ENCODE results near the gene TUFT1. TPM values are rescaled to one million over a fixed set of nuclear protein-coding genes. Genes with fewer than 3 reads are reported as not detected.
A peak's percentile ranks its signal among the peaks of the same experiment; 100 is the strongest.
"Not testable (repeated sequence)": the region's sequence is repeated elsewhere in the genome, so short reads cannot be mapped to it uniquely, and the experiment has no call there.

The TUFT1 gene
- total RNA-seq, 1 donor = 5.4 TPM

DNA sequence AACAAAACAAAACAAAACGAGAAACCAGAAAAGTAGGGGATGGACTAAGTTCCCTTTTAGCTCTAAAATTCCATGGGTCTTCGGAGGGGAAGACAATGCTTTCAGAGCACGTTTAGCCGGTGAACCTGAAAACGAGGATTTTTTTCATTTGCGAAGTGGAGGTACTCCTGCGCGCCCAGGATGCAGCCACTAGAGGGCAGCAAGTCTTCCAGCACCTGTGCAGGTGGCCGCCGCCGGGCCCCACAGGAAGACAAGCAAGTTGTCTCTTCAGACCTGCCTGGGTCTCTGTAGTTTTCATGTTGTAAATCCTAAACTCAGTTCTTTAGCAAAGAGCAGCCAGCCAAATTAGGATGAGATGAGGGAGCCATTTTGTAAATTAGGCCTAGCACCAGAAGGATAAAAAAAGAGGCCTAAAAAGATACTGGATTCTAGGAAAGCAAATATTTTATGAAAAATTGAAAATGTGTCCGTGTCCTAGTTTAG, 54.1 kb downstream of the TUFT1 start:
- no peak overlapping the region for H3K4me3 ChIP-seq (ENCODE audit: low read depth, low read length)
- peak; percentile 38 for DNase-seq (ENCODE audit: low read depth)
- TF ChIP-seq, protein P1, sequence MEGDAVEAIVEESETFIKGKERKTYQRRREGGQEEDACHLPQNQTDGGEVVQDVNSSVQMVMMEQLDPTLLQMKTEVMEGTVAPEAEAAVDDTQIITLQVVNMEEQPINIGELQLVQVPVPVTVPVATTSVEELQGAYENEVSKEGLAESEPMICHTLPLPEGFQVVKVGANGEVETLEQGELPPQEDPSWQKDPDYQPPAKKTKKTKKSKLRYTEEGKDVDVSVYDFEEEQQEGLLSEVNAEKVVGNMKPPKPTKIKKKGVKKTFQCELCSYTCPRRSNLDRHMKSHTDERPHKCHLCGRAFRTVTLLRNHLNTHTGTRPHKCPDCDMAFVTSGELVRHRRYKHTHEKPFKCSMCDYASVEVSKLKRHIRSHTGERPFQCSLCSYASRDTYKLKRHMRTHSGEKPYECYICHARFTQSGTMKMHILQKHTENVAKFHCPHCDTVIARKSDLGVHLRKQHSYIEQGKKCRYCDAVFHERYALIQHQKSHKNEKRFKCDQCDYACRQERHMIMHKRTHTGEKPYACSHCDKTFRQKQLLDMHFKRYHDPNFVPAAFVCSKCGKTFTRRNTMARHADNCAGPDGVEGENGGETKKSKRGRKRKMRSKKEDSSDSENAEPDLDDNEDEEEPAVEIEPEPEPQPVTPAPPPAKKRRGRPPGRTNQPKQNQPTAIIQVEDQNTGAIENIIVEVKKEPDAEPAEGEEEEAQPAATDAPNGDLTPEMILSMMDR (IDR thresholded peaks at IDR 0.05; ENCODE audit: insufficient read depth, low read length) = peak; percentile 93

DNA sequence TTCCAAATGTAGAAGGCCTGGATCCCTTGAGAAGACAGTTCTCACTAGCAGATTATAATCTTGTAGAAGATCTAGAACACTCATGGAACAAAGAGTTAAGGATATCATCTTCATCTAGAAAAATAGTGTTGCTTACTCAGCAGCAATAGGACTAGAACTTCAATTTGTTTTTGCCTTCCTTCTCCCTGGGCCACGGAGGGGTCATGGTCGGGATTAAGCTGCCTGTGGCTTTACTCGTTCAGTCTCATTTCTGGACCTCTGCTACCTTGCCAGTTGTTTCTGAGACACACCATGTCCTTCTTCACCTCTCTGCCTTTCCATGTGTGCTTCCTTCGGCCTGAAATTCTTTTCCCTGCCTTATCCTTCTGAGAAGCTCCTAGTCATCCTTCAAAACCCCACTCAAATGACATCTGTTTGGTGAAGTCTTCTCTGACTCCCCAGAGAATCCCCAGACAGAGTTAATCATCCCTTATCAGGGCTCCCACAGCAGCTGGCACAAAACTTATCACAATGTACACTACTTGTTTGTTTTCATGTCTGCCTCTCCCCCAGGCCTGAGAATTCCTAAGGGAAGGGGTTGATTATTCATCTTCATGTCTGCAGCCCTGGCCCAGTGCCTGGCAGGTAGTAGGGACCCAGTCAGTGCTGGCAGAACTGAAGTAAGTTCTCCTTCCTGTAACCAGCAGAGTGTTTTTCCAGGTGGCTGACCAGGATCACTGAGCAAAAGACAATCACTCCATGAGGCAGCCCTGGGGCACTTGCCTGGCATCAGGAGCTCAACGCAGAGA, 56.3 kb downstream of the TUFT1 start:
- peak; percentile 36 for DNase-seq (ENCODE audit: low read depth)
- TF ChIP-seq, protein P1 (IDR thresholded peaks at IDR 0.05; ENCODE audit: insufficient read depth, low read length) = no peak
- no peak overlapping the region for H3K4me3 ChIP-seq (ENCODE audit: low read depth, low read length)

- H3K4me3 ChIP-seq (ENCODE audit: low read depth, low read length); DNase-seq (ENCODE audit: low read depth): not testable (repeated sequence)
Observed at GRCh38 chr1:151602550-151602949, 62.4 kb downstream of the TUFT1 start.

GRCh38 chr1:151604291-151604690, 64.2 kb downstream of the TUFT1 start:
- no peak overlapping the region for H3K4me3 ChIP-seq (ENCODE audit: low read depth, low read length)
- TF ChIP-seq, protein P1 (IDR thresholded peaks at IDR 0.05; ENCODE audit: insufficient read depth, low read length) = no peak
- DNase-seq (ENCODE audit: low read depth) = no peak

DNA sequence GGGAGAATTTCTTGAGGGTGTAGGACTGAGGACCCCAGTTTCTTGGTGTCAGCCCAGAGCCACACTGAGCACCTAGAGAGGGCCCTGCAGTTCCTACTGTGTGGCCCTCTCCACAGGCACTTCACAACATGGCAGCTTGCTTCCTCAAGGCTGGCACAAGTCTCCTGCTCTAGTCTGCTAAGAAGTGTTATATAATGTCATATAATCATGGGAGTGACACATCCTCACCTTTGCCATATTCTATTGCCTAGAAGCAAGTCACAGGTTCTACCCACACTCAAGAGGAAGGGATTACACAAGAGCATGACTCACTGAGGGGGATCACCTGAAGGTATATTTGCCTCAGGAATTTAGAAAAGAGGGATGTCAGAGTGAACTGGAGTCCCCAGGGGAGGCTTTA, 66.3 kb downstream of the TUFT1 start:
- TF ChIP-seq, protein P1 (IDR thresholded peaks at IDR 0.05; ENCODE audit: insufficient read depth, low read length) = no peak
- no peak for DNase-seq (ENCODE audit: low read depth)
- no peak overlapping the region for H3K4me3 ChIP-seq (ENCODE audit: low read depth, low read length)

DNA sequence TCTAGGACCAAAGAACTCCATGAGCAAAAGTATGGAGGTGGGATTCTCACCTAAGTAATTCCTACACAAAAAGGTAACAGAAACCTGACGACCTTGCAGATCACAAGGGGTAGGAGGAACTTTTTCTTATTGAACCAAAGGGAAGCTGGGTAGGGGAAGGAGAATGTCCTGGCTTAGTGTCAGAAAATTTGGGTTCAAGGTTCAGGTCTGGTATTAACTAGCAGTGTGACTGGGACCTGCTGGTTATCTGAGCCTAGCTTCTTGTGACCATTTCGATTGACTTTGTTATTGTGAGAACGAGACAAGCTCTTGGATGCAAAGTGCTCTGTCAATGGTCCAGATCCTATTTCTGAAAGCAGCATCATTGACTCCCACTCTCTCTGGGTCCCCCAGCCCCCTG, 66.7 kb downstream of the TUFT1 start:
- no peak for DNase-seq (ENCODE audit: low read depth)
- H3K4me3 ChIP-seq (ENCODE audit: low read depth, low read length) = no peak overlapping the region
- TF ChIP-seq, protein P1 (IDR thresholded peaks at IDR 0.05; ENCODE audit: insufficient read depth, low read length) = no peak

DNA sequence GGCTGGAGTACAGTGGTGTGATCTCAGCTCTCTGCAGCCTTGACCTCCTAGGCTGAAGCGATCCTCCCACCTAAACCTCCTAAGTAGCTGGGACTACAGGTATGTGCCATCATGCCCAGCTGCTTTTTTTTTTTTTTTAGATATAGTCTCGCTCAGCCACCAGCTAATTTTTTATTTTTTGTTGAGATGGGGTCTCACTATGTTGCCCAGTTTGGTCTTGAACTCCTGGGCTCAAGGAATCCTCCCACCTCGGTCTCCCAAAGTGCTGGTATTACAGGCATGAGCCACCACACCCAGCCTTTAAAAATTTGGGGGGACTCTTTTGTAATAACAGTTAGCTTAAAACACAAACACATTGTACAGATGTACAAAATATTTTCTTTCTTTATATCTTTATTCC, 70.0 kb downstream of the TUFT1 start:
- TF ChIP-seq, protein P1 (IDR thresholded peaks at IDR 0.05; ENCODE audit: insufficient read depth, low read length) = no peak
- no peak overlapping the region for H3K4me3 ChIP-seq (ENCODE audit: low read depth, low read length)
- DNase-seq (ENCODE audit: low read depth) = no peak

Data from fibroblast of the aortic adventitia (primary cell).